HUDEP-2 (cell line): Measurements from ENCODE around the gene FARS2.
"Not testable (repeated sequence)": the region's sequence is repeated elsewhere in the genome, so short reads cannot be mapped to it uniquely, and the experiment has no call there.

ENCODE experiments used
- DNase-seq, 76 experiments: peaks; one replicate each; lab custom pipeline; 2025; ENCODE audit not compliant: unreplicated experiment in 76 of 76; lab: John Stamatoyannopoulos, UW

FARS2 gene

DNA sequence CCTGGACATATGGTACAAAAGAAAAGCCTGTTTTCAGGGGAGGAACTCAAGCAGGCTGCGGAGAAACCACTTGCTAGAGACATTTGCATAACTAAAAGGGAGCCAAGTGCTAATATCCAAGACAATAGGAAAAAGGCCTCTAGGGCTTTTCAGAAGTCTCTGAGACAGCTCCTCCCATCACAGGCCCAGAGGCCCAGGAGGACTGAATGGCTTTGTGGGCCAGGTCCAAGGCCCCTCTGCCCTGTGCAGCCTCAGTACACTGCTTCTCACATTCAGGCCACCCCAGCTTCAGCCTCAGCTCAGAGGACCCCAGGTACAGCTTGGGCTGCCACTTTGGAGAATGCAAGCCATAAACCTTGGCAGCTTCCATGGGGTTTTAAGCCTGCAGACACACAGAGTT is 545.1 kb downstream of the FARS2 start:
- not testable (repeated sequence) for DNase-seq

DNA sequence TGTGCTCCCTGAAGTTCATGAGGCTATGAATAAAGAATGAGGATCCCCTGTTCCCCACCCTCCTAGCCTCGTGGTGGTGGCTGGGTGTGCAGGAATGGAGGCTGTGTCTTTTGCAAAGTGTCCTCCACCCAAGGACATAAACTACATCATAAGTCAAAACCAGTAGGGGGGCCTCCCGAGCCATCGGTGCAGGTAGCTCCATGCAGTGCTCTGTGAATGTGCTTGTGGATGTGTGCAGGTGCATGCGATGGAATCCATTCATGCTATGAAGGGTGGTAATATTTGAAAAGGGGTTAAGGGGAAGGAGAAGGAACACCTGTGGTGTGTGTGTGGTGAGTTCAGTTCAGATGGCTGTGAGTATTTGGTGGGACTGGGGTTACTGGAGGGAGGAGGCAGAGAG is 548.1 kb downstream of the FARS2 start:
- no peak for DNase-seq

DNA sequence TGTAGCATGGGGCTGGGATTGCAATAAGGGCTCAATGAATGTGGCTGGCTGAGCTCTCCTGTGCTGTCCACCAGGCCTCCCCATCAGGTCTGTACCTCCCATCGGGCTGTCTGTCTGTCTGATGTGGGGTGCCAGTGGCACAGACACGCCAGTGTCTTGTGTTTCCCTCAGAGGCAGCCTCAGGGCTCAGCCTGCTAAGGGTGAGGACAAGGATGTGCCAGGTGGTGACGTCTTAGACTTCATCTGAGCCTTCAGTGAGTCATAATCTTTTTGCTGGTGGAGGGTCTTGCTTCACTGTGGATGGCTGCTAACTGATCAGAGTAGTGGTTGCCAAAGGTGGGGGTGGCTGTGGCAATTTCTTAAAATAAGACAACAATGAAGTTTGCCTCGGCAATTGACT is 550.7 kb downstream of the FARS2 start:
- DNase-seq, result no peak

DNA sequence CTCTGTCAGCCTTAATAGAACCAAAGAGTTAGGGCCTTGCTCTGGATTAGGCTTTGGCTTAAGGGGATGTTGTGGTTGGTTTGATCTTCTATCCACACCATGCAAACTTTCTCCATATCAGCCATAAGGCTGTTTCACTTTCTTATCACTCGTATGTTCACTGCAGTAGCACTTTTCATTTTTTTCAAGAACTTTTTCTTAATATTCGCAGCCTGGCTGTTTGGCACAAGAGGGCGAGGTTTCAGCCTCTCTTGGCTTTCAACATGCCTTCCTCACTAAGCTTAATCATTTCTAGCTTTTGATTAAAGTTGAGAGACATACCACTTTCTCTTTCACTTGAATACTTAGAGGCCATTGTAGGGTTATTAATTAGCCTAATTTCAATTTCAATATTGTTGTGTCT is 552.3 kb downstream of the FARS2 start:
- no peak for DNase-seq

DNA sequence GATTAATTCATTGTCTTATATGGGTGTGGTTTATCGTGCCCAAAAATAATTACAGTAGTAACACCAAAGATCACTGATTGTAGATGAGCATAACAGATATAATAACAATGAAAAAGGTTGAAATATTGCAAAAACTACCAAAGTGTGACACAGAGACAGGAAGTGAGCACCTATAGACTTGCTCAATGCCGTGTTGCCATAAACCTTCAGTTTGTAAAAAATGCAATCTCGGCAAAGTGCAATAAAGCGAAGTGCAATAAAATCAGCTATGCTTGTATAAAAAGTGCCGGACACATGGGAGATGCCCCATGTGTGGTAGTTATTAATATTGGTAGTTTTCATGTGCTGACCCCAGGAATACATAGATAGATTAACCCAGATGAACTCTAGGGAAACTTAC is 552.8 kb downstream of the FARS2 start:
- DNase-seq, result no peak

DNA sequence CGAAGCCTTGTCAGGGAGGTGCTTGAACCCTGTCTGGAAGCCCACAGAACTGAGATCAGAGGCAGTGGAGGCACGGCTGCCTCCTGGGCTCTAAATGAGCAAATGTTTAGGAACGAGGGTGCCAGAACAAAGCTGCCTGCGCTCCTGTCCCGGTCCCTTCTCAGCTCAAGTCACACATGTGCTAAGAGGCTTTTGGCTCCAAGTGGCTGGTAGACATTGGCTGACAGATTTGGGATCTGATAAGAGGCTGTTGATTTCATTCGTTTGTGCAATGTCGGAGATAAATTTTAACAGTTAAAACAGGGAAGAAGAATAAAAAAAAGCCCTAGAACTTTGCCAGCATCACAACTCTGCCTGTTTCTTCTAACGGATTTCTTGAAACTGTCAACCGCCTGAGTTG is 553.6 kb downstream of the FARS2 start:
- DNase-seq, result no peak

DNA sequence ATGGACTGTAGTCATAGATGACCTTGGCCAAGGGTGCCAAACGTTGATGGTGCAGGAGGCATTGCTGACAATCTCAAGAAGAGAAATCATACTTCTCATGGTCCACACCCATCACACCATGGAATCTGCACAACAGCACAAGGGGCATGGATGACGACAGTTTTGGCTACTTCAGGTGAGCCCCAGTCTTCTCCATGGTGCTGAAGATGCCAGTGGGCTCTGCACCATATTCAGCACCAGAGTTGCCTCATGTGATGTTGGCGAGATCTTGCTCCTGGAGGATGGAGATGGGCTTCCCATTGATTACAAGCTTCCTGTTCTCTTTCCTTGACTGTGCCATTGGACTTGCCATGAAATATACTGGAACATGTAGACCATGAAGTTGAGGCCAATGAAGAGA is 556.6 kb downstream of the FARS2 start:
- DNase-seq, result no peak

DNA sequence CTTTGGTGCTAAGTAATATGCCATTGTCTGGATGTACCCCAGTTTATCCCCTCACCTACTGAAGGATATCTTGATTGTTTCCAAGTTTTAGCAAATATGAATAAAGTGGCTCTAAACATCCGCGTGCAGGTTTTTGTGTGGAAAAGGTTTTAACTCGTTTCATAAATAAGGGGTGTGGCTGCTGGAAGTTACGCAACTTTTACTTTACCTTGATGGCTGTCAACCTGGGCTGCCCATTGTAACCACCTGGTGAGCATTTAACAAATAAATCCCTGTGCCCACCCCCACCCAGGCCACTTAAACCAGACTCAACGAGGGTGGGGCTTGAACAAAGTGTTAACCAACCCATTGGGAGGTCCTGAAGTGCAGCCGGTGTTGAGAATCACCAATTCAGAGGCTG is 557.6 kb downstream of the FARS2 start:
- no peak for DNase-seq
